CD4-positive, alpha-beta T cell treated with Interleukin-15 for 4 hours (primary cell): ENCODE results near the gene JMY.

ENCODE experiments used
- DNase-seq: peaks from one replicate; pipeline ENCODE4 v3.0.0-alpha.2; 2020; ENCODE audit warnings: low spot score

The JMY gene

GRCh38 chr5:79235634-79236361 lies at the start of gene JMY:
TSS of gene JMY (plus strand) at chr5:79236131. CDS start at chr5:79236651, 520 bp downstream.
- DNase-seq, result peak; percentile 79

- DNase-seq, result no peak
Measured at GRCh38 chr5:79186455-79186854, 49.5 kb upstream of the JMY start.

- DNase-seq, result no peak
Measured at GRCh38 chr5:79189439-79190234, 46.3 kb upstream of the JMY start.

- no peak for DNase-seq
Measured at GRCh38 chr5:79190235-79190529, 45.7 kb upstream of the JMY start.

- DNase-seq, result no peak
Measured at GRCh38 chr5:79191457-79191856, 44.5 kb upstream of the JMY start.

- DNase-seq, result no peak
Measured at GRCh38 chr5:79193643-79194042, 42.3 kb upstream of the JMY start.

- no peak for DNase-seq
Measured at GRCh38 chr5:79200573-79201183, 35.3 kb upstream of the JMY start.

GRCh38 chr5:79201206-79201605 lies 34.7 kb upstream of the JMY start:
- DNase-seq, result no peak

GRCh38 chr5:79202076-79202475 lies 33.9 kb upstream of the JMY start:
- DNase-seq, result no peak

GRCh38 chr5:79205965-79206364 lies 30.0 kb upstream of the JMY start:
- DNase-seq, result no peak

- DNase-seq, result no peak
Measured at GRCh38 chr5:79206541-79206940, 29.4 kb upstream of the JMY start.

- DNase-seq, result no peak
Measured at GRCh38 chr5:79209505-79209904, 26.4 kb upstream of the JMY start.

GRCh38 chr5:79224286-79224984 lies 11.5 kb upstream of the JMY start:
- DNase-seq, result no peak

- no peak for DNase-seq
Measured at GRCh38 chr5:79225026-79225425, 10.9 kb upstream of the JMY start.

- no peak for DNase-seq
Measured at GRCh38 chr5:79225441-79225840, 10.5 kb upstream of the JMY start.

GRCh38 chr5:79227484-79228025 lies 8.4 kb upstream of the JMY start:
- no peak for DNase-seq

- DNase-seq, result peak; percentile 37
Measured at GRCh38 chr5:79229357-79230174, 6.4 kb upstream of the JMY start.

GRCh38 chr5:79235261-79235633 lies 684 bp upstream of the JMY start:
- peak; percentile 18 for DNase-seq

- DNase-seq, result peak; percentile 8
Measured at GRCh38 chr5:79236362-79236969, 535 bp downstream of the JMY start.

- DNase-seq, result peak; percentile 13
Measured at GRCh38 chr5:79236970-79237739, 1.2 kb downstream of the JMY start.
